DMS 273 (cell line): Measurements from ENCODE around the gene ADD3.

Source experiments
- DNase-seq: peaks from one replicate; lab custom pipeline; 2025; ENCODE audit not compliant: unreplicated experiment; lab: John Stamatoyannopoulos, UW

The ADD3 gene

GRCh38 chr10:110144507-110144906 is 136.7 kb downstream of the ADD3 start:
- no peak for DNase-seq

GRCh38 chr10:110147961-110148360 is 140.2 kb downstream of the ADD3 start:
- peak; percentile 48 for DNase-seq

- DNase-seq = no peak
Measured at GRCh38 chr10:110149259-110149658, 141.5 kb downstream of the ADD3 start.

GRCh38 chr10:110150046-110150445 is 142.3 kb downstream of the ADD3 start:
- DNase-seq = no peak

- DNase-seq = no peak
Measured at GRCh38 chr10:110150981-110151380, 143.2 kb downstream of the ADD3 start.

- DNase-seq = peak; percentile 18
Measured at GRCh38 chr10:110151467-110151866, 143.7 kb downstream of the ADD3 start.

GRCh38 chr10:110151971-110152370 is 144.2 kb downstream of the ADD3 start:
- DNase-seq = peak; percentile 9

- DNase-seq = no peak
Measured at GRCh38 chr10:110153396-110153795, 145.6 kb downstream of the ADD3 start.

- DNase-seq = no peak
Measured at GRCh38 chr10:110156046-110156445, 148.3 kb downstream of the ADD3 start.

- DNase-seq = no peak
Measured at GRCh38 chr10:110158051-110159005, 150.5 kb downstream of the ADD3 start.

- DNase-seq = no peak
Measured at GRCh38 chr10:110160081-110160480, 152.3 kb downstream of the ADD3 start.

GRCh38 chr10:110160522-110160921 is 152.7 kb downstream of the ADD3 start:
- no peak for DNase-seq

- DNase-seq = peak; percentile 10
Measured at GRCh38 chr10:110162741-110163145, 155.0 kb downstream of the ADD3 start.

GRCh38 chr10:110163192-110163773 is 155.5 kb downstream of the ADD3 start:
- no peak for DNase-seq

- no peak for DNase-seq
Measured at GRCh38 chr10:110163841-110164240, 156.1 kb downstream of the ADD3 start.

GRCh38 chr10:110165239-110165638 is 157.5 kb downstream of the ADD3 start:
- no peak for DNase-seq

GRCh38 chr10:110167149-110167548 is 159.4 kb downstream of the ADD3 start:
- no peak for DNase-seq

- DNase-seq = no peak
Measured at GRCh38 chr10:110168601-110169481, 161.1 kb downstream of the ADD3 start.

GRCh38 chr10:110169586-110169985 is 161.8 kb downstream of the ADD3 start:
- DNase-seq = no peak

- DNase-seq = no peak
Measured at GRCh38 chr10:110170142-110170971, 162.6 kb downstream of the ADD3 start.
